ENCODE results near the gene GPR37.

The GPR37 gene, protein sequence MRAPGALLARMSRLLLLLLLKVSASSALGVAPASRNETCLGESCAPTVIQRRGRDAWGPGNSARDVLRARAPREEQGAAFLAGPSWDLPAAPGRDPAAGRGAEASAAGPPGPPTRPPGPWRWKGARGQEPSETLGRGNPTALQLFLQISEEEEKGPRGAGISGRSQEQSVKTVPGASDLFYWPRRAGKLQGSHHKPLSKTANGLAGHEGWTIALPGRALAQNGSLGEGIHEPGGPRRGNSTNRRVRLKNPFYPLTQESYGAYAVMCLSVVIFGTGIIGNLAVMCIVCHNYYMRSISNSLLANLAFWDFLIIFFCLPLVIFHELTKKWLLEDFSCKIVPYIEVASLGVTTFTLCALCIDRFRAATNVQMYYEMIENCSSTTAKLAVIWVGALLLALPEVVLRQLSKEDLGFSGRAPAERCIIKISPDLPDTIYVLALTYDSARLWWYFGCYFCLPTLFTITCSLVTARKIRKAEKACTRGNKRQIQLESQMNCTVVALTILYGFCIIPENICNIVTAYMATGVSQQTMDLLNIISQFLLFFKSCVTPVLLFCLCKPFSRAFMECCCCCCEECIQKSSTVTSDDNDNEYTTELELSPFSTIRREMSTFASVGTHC

DNA sequence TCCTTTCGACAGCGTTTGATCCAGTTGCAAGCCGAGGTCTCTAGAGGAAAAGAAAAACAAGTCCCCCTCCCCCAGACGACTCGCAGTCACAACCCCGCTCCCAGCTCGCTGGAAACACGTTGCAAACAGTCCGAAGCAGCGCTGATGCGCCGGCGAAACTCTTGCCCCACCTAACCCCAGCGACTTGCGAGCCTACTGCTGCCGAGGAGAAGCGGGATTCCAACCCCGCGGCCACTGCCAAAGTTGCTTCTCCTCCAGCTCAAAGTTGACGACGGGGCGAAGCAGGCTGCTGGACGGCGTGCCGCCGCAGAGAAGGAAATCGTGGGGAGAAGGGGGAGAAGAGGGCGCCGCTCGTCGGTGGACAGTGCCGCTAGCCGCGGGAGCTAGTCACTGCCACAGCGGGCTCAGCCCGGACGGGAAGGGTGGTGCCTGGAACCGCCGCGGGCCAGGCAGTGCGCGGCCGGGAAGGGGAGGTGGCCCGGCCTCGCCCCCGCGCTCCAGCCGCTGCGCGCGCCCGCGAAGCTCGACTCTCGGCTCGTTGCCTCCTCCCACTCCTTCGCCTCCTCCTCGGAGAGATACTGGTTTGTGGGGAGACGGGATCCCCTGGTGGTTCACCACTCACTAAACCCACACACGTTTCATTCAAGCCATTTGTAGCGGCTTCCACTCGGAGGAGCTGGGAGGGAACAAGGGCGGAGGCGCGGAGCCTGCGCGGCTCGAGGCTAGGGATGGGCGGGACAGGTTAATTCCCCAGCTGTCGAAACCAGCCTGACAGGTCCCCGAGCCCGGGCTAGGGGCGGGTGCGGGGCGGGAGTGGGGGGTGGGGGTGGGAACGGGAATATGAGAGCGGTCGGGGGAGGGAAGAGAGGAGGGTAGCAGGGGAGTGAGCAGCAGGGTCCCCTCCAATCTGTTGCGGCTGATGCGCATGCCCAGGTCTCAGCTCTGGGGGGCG, at the start of gene GPR37:
Gene GPR37, minus strand, starts transcription at position 392 of the 952 bp plus-strand sequence. CDS start 816 bp downstream, outside the sequence.
- peak; percentile 71 for DNase-seq

DNA sequence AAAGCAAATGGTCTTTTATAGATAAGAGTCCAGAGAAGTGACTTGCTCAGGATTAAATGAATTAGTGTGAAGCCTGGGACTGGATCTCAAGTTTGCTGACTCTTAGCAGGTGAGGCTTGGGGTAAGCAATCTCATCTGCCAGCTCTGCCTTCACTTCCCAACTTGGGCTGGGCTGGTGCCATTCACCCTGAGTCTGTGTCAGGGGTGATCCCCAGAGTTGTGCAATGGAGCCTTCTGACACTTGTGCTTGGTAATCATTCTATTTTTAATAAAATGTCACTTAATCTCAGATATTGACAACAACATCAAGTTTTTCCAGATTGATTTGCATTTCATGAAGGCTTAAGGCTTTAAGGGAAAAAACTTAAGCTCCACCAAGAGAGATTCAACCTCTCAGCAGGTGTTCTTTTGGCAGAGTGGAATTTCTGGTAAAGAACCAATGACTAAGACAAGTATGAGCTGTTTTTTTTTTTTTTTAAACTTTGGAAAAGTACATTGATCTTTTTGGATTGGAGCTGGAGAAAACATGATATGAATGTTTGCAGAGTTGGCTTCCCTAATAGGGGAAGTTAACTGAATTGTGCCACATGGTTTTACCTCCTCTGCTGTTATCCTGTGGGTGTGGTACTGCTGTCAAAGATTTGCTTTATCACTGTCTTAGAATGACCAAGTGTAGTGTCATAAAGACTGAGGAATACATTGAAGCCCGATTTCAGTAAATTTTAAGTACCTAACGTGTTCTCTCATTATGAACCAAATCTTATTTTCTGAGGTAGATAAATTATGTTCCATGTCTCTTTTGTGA, 48.6 kb upstream of the GPR37 start:
- no peak for DNase-seq

DNA sequence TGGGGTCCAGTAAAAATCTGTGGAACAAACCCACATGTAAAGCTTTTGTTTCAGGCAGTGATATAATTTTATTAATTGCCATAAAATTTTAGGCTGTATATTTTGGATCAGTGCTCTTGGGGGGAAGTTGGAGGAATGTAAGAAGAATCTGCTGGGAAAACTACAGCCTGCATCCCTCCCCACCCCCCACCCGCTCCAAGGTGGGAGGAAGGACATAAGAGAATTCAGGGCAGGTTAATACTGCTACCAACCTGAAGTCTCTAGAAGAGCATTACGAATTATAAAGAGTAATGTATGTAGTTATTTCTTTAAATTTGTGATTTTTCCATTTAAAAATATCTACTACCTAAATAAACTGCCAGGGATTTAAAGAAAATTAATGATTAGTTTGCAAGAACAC, 47.2 kb upstream of the GPR37 start:
- no peak for DNase-seq

DNA sequence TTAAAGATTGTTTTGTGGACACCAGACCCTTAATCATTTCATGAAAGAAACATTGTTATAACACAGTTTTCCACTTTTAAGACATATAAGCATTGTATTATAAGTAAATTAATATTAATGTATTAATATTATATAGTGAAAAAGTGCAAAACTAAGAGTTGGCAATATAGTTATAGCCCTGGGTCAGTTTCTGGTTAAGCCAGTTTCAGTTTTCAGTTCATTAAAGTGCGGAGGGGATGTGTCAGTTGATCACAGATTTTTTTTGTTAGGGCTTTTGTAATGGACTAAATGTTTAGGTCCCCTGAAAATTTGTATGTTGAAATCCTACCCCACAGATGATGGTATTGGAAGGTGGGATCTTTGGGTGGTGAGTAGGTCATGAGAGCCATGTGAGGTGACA, 45.7 kb upstream of the GPR37 start:
- no peak for DNase-seq

DNA sequence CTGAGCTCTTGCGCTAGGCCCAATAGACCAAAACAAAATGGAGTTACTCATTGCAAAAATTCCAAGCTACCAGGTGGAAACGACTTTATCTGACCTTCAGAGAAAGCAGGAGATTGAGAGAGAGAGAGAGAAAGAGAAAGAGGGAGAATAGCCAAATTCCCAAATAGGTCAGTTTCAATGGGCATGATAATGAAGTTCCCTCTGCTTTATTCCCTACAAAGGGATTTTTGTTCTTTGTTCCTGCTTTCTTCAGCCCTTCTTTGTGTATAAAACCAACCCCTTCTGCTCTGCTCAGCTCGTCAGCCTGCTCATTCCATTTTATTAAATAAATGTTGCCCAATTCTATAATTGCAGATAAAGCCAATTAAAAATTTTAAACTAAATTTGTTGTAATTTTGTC, 45.0 kb upstream of the GPR37 start:
- DNase-seq = no peak

DNA sequence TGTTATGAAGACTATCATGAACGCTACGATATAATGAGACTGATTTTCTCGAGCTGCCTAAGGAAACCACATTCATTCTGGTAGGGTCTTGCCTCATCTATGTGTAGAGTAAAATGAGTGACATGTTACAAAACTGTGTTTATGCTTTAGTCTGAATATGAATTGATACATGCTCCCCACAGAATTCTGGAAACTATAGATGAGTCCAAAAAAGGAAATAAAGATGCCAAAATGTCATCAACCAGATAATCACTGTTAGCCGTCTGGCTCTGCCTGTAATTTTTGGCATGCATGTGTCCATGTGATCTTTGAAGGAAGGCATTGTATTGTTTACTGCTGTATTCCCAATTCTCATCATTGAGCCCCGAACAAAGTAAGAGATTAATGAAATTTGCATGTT, 42.6 kb upstream of the GPR37 start:
- no peak for DNase-seq

DNA sequence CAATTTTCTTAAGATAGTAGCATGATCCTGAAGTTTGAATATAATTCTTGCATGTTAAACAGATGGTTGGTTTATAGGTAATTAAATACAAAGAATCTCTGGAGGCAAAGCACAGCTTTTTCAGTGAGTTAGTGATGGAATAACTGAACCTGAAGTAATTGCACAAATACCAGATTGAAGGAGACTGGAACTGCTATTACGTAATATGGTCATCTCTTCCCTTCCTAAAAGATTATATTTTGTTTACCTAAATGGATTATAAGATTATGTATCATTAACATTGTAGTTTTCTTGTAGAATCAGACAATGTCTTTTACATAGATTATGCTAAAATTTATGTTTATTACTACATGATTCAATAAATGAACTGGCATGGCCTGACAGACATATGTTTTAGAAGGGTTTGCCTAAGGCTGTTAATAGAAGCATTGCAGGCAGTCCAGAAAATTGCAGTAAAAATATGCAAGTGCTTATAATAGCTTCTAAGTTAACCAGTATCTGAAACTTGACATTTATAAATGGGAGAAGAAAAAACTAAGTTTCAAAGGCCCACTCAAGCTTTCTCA, 35.8 kb upstream of the GPR37 start:
- no peak for DNase-seq

DNA sequence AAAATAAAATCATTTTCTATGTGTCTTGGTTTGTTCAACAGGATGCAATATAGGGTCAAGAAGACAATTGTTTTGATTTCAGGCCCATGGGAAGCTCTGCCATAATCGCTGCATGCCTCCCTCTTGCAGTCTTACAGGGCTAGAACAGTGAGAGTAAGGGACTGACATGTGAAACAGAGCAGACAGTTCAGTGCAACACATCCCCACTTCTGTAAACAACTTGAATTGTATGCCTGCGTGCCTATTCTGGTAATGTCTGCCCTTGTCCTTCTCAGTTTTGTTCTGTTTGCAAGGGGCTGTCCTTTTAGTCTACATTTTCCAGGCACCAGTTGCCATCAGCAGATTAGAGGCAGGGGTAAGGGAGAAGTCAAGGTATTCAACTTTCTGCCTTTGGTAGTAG, 34.8 kb upstream of the GPR37 start:
- no peak for DNase-seq

DNA sequence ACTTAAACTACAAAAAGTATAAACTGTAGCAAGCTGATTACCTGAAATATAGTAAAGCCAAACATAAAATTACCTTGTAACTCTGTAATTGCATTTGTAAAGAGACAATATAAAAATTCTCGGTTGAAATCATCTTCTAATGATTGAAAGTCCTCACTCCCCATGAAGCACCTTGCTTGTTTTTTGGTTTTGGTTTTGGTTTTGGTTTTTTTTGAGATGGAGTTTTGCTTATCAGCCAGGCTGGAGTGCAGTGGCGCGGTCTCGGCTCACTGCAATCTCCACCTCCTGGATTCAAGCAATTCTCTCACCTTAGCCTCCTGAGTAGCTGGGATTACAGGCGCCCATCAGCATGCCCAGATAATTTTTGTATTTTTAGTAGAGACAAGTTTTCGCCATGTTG, 33.9 kb upstream of the GPR37 start:
- no peak for DNase-seq

DNA sequence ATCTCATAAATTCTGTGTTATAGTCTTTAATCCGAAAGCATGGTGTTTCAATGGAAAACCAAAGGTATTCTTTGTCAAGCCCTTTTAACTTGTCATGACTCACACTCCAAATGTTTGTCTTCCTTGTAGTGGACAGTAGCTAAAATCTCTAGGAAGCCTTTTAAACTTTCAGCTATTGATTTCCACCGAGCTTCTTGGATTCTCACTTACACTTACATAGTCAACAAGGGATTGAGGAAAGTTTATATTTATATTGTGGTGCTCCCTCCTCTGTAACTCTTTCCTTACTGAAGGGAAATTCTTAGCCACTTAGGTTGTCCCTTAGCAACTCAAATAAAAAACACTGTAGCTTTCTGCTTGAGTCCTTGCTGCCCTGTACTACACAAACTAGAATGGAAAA, 31.2 kb upstream of the GPR37 start:
- no peak for DNase-seq

DNA sequence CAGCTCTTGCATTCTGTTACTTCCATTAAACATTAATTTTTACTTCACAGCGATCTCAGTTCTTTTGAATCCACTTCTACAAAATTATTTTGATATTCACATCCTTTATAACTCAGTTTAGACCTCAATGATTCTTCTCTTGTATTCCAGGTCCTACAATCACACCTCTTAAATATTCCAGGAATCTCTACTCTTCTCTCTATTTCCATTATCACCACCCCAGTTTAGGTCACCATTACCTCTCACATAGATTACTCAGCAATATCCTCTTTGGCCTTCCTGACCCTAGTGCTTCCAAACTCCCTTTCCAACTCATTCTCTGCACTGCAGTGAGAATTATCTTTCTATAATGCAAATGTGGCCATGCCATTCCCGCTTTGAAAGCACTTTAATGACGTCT, 27.1 kb upstream of the GPR37 start:
- DNase-seq = no peak

DNA sequence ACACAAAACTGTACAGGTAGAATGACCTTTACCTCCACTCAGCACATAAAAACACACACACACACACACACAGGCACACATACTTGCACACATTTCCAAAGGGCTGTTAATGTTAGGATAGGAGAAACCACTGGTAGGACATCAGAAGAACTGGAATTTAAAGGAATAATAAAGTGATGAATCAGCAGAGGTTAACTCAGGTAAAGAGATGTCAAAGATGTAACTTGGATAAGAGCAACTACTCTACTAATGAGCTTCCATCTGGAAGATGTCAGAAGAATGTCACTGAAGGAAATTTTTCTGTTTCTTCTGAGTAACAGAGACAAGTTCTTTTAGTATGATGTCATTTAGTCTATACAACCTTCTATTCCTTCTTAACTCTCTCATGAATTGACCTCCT, 26.4 kb upstream of the GPR37 start:
- DNase-seq = no peak

DNA sequence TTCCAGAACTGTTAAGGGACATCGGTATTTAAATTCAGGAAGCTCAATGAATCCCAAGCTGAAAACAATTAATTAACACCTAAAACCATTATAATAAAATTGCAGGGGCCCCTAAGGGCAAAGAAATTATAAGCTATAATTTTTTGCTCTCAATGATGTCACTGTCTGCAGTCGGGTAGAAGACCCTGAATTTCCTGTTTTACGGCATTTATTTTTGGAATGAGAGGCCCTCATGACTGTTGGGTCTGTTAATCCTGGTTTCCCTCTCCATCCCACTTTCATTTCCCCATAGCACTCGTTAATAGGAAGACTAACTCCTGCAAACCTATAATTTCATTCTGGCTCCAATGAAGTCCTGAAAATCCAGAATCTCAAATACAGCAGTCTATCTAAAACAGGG, 25.8 kb upstream of the GPR37 start:
- DNase-seq = no peak

DNA sequence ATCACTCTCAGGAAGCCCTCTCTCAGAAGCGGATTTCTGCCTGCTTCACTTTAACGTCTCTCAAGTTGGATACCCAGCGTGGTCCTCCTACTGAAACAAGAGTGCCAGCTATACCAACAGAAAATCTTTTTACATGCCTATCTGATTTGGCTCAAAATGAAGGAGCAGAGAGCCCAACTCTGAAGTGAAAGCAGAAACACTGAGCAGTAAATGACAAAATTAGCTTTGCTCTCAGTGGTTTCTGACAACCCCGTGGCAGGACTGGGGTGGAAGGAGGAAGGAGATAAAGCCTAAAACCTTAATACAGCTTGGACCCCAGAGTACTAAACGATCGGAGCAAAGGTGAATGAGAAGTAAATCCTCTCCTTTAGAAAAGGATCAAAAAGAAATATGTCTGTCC, 25.1 kb upstream of the GPR37 start:
- no peak for DNase-seq

DNA sequence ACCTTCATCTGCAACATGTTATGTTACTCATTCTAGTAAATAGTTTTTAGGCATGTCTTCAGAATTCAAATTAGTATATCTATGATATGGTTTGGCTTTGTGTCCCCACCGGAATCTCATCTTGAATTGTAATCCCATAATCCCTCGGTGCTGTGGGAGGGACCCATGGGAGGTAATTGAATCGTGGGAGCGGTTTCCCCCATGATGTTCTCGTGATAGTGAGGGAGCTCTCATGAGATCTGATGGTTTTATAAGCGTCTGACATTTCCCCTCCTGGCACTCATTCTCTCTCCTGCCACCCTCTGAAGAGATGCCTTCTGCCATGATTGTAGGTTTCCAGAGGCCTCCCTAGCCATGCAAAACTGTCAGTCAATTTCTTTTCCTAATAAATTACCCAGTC, 20.4 kb upstream of the GPR37 start:
- no peak for DNase-seq

DNA sequence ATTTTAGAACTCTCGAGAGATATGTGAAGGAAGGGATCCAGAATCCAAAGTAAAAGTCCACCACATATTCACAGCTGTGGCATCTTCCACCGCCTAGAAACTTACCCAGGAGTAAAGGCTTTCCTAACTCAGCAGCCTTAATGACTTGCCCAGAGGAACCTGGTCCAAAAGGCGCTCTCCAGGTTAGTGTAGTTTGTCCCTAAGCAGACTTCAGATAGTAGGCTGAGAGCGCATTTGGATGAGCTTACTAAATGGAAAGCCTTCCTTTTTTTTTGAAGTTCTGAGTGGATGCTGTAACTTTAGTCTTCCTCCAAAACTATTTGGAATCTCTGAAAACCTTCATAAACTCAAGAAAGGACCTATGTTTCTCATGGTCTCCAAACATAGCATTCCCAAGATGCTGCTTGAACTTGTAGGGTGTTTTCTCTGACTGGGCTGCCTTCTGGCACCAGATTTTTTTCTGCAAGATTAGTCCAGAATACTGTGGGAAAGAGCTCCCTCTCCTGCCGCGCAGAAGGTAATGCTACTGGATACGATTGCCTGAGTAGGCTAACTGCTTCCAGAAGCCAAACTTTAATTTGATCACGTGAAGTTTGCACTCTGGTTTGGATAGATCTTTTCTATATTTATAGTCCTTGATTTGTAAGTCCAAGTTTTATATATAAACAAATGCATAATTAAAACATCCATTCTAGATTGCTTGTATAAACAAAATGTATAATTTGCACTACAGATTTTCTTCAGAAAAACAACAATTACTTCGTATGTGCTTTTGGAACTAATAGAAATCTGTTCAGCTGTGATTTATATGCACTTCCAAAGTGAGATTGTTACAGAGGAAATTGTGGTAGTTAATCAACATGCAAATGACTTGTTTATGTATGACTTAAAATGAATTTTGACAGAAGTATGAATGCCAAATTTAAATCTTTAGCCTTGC, 19.6 kb upstream of the GPR37 start:
- DNase-seq = peak; percentile 57

DNA sequence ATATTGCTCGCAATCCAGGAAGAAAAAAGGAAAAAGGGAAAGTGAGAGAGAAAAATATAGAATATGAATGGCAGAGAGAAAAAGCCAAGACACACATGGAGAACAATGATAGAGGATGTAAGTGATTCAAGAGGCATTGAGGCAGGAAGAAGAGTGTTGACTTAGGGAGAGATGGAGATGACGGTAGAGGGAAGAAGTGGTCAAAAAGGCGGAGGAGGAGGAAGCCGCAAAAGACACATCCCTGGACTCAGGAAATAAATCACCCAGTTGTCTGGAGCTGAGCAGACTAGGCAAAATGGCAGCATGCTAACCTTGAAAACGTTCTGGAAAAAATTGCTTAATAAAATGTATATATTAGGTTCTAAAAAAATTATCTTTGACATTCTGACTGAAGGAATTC, 17.7 kb upstream of the GPR37 start:
- DNase-seq = no peak

DNA sequence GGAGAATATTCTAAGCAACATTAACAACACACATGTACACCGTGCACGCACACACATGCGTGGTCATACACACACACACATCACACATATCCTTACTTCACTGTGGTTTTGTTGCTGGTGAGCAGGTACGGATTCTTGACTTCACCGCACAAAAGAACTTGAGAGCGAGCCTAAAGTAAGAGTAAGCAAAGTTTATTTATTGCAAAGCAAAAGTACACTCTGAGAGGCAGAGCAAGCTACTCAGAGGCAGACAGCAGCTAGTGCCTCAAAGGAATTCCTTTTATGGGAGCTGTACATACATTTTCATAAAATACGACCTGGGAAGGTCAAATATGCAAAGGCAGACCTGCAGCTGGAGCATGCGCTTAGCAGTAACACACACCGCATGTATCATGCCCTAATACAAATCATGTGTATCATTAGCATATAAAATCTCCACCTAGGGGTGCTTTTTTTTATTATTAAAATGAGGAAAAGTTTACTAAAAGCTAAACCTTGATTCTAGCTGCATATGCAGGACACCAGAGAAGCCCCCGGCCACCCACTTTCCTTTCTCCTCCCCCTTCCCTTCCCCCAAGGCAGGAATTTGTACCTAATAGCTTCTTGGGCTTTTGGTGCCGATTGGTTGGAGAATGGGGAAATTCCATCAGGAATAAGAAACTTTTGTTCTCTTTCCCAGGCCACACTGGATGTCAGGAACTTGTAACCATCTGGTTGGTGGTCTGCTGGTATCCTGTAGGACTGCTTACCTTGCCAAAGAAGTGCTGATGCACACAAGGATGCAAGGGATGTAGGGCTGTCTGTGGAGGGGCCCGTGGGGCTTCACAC, 16.5 kb upstream of the GPR37 start:
- DNase-seq = no peak

DNA sequence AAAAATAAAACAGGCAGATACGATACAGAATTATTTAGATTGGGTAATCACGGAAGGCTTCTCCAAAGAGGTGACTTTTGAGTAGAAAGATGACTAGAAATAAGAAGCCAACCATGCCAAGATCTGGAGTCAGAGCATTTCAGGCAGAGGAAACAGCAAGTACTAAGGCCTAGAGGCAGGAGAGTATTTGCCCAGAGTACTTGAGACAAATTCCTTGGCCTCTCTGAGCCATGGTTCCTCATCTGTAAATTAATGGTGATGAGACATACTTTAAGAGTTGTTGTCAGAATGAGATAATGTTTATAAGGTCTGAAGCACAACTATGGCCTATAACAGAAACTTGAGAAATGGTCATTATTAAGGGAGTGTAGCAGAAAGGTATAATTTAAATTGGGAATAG, 15.8 kb upstream of the GPR37 start:
- no peak for DNase-seq

DNA sequence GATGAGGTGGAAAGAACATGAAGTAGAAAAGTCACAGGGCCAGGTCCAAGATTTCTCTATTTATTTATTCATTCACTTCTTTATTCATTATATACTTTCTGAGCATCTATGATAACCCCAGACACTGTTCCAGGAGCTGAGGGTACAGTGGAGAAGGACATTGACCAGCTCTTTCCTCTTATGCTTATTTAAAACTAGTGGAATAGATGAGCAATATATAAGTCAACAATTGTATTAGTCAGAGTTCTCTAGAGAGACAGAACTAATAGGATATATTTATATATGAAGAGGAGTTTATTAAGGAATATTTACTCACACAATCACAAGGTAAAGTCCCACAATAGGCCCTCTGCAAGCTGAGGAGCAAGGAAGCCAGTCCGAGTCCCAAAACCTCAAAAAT, 15.0 kb upstream of the GPR37 start:
- DNase-seq = no peak
